ENCODE results near the gene GMCL2. TPM values are rescaled to one million over a fixed set of nuclear protein-coding genes. Genes with fewer than 3 reads are reported as not detected.

The GMCL2 gene
- polyA plus RNA-seq, 1 donor from 2014 or later: not detected

GRCh38 chr5:178204935-178205748 lies 18.0 kb upstream of the GMCL2 start:
- H3K79me2 ChIP-seq (replicated peaks; ENCODE audit: insufficient read depth, low read length): peaks cover 40% of the 10 kb centered on the region

GRCh38 chr5:178204182-178204934 lies 17.2 kb upstream of the GMCL2 start, which contains the start of gene HNRNPAB:
Gene HNRNPAB (plus strand): TSS chr5:178204533. CDS start chr5:178204838, 305 bp downstream.
- Histone ChIP-seq H3K9me3 (ENCODE audit: low read length) (no peaks in the 10 kb centered on the region), H2AFZ (ENCODE audit: low read depth, low read length) (peak within 1 kb of the TSS; percentile 79), H3K9ac (ENCODE audit: low read length) (peak within 1 kb of the TSS; percentile 86), H3K4me2 (ENCODE audit: low read length) (peak within 1 kb of the TSS; percentile 94), H3K4me3 (ENCODE audit: low read length) (peak within 1 kb of the TSS; percentile 91), H4K20me1 (ENCODE audit: insufficient read depth) (peaks cover 20% of the 10 kb centered on the region), H3K27ac (ENCODE audit: low read length) (peak within 1 kb of the TSS; percentile 78), H3K27me3 (ENCODE audit: insufficient read depth, low read depth, low read length) (no peaks in the 10 kb centered on the region), H3K36me3 (ENCODE audit: insufficient read depth, low read length) (no peaks in the 10 kb centered on the region), H3K9me2 (ENCODE audit: insufficient read depth, low read length) (no peaks in the 10 kb centered on the region), H3K79me2 (replicated peaks; ENCODE audit: insufficient read depth, low read length) (peaks cover 40% of the 10 kb centered on the region), H3F3A (ENCODE audit: insufficient read depth, low read length, poor library complexity, severe bottlenecking) (no peaks in the 10 kb centered on the region)
- TF ChIP-seq SMC3 (conservative IDR thresholded peaks at IDR 0.05; ENCODE audit: poor library complexity) (no peak), RAD21 (conservative IDR thresholded peaks at IDR 0.05) (no peak), MXI1 (conservative IDR thresholded peaks at IDR 0.05; ENCODE audit: poor library complexity, severe bottlenecking) (peak; percentile 95), POLR2AphosphoS5 (IDR thresholded peaks at IDR 0.05) (peak; percentile 100), EP300 (conservative IDR thresholded peaks at IDR 0.05; ENCODE audit: poor library complexity, severe bottlenecking) (peak; percentile 24), REST (IDR thresholded peaks at IDR 0.05; ENCODE audit: borderline replicate concordance) (peak; percentile 72), EZH2 (IDR thresholded peaks at IDR 0.05; ENCODE audit: borderline replicate concordance, insufficient read depth, low read length, poor library complexity, severe bottlenecking) (no peak), CTCF (IDR thresholded peaks at IDR 0.05; ENCODE audit: poor library complexity, severe bottlenecking) (no peak), TAF1 (IDR thresholded peaks at IDR 0.05; ENCODE audit: low read depth) (peak; percentile 73)

More at GRCh38 chr5:178204935-178205748, 18.0 kb upstream of the GMCL2 start:
- Histone ChIP-seq H3K36me3 (ENCODE audit: insufficient read depth, low read length) (no peaks in the 10 kb centered on the region), H3K4me2 (ENCODE audit: low read length) (peak overlapping the region; percentile 94), H3K27me3 (ENCODE audit: insufficient read depth, low read depth, low read length) (no peaks in the 10 kb centered on the region), H3F3A (ENCODE audit: insufficient read depth, low read length, poor library complexity, severe bottlenecking) (no peaks in the 10 kb centered on the region), H2AFZ (ENCODE audit: low read depth, low read length) (no peak overlapping the region), H3K27ac (ENCODE audit: low read length) (peak overlapping the region; percentile 78), H3K9ac (ENCODE audit: low read length) (peak overlapping the region; percentile 86), H3K9me2 (ENCODE audit: insufficient read depth, low read length) (no peaks in the 10 kb centered on the region), H4K20me1 (ENCODE audit: insufficient read depth) (peaks cover 24% of the 10 kb centered on the region), H3K4me3 (ENCODE audit: low read length) (peak overlapping the region; percentile 91), H3K9me3 (ENCODE audit: low read length) (no peaks in the 10 kb centered on the region)
- no peak for TF ChIP-seq EP300 (conservative IDR thresholded peaks at IDR 0.05; ENCODE audit: poor library complexity, severe bottlenecking)
- TF ChIP-seq TAF1 (IDR thresholded peaks at IDR 0.05; ENCODE audit: low read depth): no peak
- peak; percentile 6 for TF ChIP-seq CTCF (IDR thresholded peaks at IDR 0.05; ENCODE audit: poor library complexity, severe bottlenecking)
